ENCODE data around the gene UCHL5.
"Not testable (repeated sequence)": the region's sequence is repeated elsewhere in the genome, so short reads cannot be mapped to it uniquely, and the experiment has no call there.

UCHL5 gene

DNA sequence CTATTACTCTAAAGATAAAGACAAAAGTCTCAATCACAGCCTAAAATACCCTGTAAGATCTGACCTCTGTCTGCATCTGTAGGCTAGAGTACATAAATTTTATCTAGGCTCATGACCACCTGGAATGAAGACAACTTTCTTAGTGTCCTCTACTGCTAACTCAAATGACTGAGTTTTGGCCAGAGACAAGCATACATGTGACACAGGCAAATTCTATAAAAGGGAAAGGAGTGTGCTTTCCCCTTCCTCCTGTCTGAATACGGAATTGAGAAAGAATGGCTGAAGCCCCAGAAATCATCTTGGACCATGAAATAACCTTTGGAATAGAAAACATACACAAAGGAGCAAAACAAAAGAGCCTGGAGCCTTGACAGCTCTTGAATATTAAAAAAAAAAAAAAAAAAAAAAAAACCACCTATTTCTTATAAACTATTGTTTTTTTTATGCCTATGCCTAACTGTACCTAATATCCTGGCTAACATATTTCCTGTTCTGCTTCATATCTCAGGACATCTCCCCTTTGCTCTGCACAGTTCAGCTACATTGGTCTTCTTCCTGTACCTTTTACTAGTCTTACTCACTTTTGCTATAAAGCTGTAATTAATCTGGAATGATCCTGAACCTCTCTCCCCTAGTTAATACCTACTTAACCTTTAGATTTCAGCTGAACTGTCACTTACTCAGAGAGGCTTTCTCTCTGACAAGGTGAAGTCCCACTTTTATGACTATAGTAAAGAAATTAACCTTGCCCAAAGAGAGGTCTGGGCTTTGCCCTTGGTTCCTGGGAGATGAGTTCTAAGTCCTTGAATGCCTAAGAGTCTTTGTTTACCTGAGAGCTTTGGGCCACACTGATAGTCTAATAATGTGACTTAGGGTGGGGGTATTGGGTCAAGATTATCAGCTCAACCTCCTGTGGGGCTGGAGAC is 16.1 kb downstream of the UCHL5 start:
- TF ChIP-seq, protein P1, sequence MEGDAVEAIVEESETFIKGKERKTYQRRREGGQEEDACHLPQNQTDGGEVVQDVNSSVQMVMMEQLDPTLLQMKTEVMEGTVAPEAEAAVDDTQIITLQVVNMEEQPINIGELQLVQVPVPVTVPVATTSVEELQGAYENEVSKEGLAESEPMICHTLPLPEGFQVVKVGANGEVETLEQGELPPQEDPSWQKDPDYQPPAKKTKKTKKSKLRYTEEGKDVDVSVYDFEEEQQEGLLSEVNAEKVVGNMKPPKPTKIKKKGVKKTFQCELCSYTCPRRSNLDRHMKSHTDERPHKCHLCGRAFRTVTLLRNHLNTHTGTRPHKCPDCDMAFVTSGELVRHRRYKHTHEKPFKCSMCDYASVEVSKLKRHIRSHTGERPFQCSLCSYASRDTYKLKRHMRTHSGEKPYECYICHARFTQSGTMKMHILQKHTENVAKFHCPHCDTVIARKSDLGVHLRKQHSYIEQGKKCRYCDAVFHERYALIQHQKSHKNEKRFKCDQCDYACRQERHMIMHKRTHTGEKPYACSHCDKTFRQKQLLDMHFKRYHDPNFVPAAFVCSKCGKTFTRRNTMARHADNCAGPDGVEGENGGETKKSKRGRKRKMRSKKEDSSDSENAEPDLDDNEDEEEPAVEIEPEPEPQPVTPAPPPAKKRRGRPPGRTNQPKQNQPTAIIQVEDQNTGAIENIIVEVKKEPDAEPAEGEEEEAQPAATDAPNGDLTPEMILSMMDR (IDR thresholded peaks at IDR 0.05): no peak
- no peak for TF ChIP-seq ZFX (IDR thresholded peaks at IDR 0.05; ENCODE audit: borderline replicate concordance)
- H3K27ac ChIP-seq: no peak overlapping the region

- no peak overlapping the region for H3K27ac ChIP-seq
- TF ChIP-seq, protein P1 (IDR thresholded peaks at IDR 0.05): no peak
- TF ChIP-seq ZFX (IDR thresholded peaks at IDR 0.05; ENCODE audit: borderline replicate concordance): no peak
Measured at GRCh38 chr1:193040011-193040410, 19.1 kb downstream of the UCHL5 start.

- H3K27ac ChIP-seq: peak overlapping the region; percentile 13; the same call in 1 of the 2 replicates
- TF ChIP-seq ZFX (IDR thresholded peaks at IDR 0.05; ENCODE audit: borderline replicate concordance): no peak
- TF ChIP-seq, protein P1 (IDR thresholded peaks at IDR 0.05): no peak
Measured at GRCh38 chr1:193036337-193037047, 22.7 kb downstream of the UCHL5 start.

GRCh38 chr1:193033610-193034009 is 25.6 kb downstream of the UCHL5 start:
- H3K27ac ChIP-seq: no peak overlapping the region
- TF ChIP-seq, protein P1 (IDR thresholded peaks at IDR 0.05): no peak
- TF ChIP-seq ZFX (IDR thresholded peaks at IDR 0.05; ENCODE audit: borderline replicate concordance): no peak

- H3K27ac ChIP-seq: not testable (repeated sequence)
Measured at GRCh38 chr1:193032643-193033427, 26.3 kb downstream of the UCHL5 start.

- TF ChIP-seq ZFX (IDR thresholded peaks at IDR 0.05; ENCODE audit: borderline replicate concordance): no peak
- TF ChIP-seq, protein P1 (IDR thresholded peaks at IDR 0.05): peak; percentile 72
Measured at GRCh38 chr1:193031431-193031830, 27.7 kb downstream of the UCHL5 start.

DNA sequence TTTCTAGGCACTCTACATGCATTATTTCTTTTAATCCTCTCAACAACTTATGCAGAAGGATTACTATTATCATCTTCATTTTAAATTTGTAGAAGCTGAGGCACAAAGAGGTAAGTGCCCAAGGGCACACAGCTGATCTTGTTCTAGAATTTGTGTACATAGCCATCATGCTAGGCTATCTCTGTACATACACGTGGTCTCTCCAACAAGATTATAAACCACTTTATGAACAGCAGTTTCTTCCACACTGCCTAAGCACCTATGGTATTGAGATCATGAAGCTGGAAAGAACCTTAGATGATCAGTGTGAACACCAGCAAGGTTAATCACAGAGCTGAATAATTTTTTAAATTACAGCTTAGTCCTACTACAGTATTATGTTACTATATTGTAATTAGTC is 28.9 kb downstream of the UCHL5 start:
- TF ChIP-seq ZFX (IDR thresholded peaks at IDR 0.05; ENCODE audit: borderline replicate concordance): no peak
- TF ChIP-seq, protein P1 (IDR thresholded peaks at IDR 0.05): no peak
- H3K27ac ChIP-seq: peak overlapping the region; percentile 10

More at GRCh38 chr1:193031431-193031830, 27.7 kb downstream of the UCHL5 start:
- no peak overlapping the region for H3K27ac ChIP-seq
